Measurements from ENCODE around the gene LRRC26.

DNA sequence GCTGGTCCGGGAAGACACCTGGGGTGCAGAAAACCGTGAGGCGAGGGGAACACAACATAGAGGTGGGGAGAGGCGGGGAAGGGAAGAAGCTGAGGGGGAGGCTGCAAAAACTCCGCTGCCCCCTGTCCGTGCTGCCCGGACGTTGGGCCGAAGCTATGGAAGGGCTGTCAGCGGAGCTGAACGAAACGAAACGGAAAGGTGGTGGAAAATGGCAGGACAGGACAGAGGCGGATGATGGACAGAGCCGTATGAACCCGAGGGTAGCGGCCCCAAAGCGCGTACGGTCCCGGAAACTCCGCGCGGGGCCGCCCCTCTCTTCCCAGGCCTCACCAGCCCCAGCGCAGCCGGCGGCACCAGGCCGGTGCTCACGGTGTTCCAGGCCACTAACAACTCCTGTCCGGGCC lies 18.2 kb upstream of the LRRC26 start:
- TF ChIP-seq, protein P1, sequence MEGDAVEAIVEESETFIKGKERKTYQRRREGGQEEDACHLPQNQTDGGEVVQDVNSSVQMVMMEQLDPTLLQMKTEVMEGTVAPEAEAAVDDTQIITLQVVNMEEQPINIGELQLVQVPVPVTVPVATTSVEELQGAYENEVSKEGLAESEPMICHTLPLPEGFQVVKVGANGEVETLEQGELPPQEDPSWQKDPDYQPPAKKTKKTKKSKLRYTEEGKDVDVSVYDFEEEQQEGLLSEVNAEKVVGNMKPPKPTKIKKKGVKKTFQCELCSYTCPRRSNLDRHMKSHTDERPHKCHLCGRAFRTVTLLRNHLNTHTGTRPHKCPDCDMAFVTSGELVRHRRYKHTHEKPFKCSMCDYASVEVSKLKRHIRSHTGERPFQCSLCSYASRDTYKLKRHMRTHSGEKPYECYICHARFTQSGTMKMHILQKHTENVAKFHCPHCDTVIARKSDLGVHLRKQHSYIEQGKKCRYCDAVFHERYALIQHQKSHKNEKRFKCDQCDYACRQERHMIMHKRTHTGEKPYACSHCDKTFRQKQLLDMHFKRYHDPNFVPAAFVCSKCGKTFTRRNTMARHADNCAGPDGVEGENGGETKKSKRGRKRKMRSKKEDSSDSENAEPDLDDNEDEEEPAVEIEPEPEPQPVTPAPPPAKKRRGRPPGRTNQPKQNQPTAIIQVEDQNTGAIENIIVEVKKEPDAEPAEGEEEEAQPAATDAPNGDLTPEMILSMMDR (IDR thresholded peaks at IDR 0.05), result no peak
- TF ChIP-seq CHD2 (IDR thresholded peaks at IDR 0.05; ENCODE audit: low read length, partially characterized antibody), result no peak
- TF ChIP-seq NPAS2 (CRISPR knock-in tag; IDR thresholded peaks at IDR 0.05; ENCODE audit: borderline replicate concordance), result no peak
- TF ChIP-seq POLR2A (IDR thresholded peaks at IDR 0.05; ENCODE audit: low read length), result no peak
- no peak for TF ChIP-seq EHMT2 (IDR thresholded peaks at IDR 0.05; ENCODE audit: low read depth)
- TF ChIP-seq, protein P2, sequence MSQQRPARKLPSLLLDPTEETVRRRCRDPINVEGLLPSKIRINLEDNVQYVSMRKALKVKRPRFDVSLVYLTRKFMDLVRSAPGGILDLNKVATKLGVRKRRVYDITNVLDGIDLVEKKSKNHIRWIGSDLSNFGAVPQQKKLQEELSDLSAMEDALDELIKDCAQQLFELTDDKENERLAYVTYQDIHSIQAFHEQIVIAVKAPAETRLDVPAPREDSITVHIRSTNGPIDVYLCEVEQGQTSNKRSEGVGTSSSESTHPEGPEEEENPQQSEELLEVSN (IDR thresholded peaks at IDR 0.05; ENCODE audit: borderline replicate concordance, low read depth), result no peak
- TF ChIP-seq, protein P3, sequence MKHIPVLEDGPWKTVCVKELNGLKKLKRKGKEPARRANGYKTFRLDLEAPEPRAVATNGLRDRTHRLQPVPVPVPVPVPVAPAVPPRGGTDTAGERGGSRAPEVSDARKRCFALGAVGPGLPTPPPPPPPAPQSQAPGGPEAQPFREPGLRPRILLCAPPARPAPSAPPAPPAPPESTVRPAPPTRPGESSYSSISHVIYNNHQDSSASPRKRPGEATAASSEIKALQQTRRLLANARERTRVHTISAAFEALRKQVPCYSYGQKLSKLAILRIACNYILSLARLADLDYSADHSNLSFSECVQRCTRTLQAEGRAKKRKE (CRISPR knock-in tag; IDR thresholded peaks at IDR 0.05; ENCODE audit: low read depth), result no peak
- no peak for TF ChIP-seq ESRRA (IDR thresholded peaks at IDR 0.05; ENCODE audit: borderline replicate concordance, low read length)
- no peak for TF ChIP-seq TP53 (CRISPR knock-in tag; IDR thresholded peaks at IDR 0.05)
- TF ChIP-seq, protein P4, sequence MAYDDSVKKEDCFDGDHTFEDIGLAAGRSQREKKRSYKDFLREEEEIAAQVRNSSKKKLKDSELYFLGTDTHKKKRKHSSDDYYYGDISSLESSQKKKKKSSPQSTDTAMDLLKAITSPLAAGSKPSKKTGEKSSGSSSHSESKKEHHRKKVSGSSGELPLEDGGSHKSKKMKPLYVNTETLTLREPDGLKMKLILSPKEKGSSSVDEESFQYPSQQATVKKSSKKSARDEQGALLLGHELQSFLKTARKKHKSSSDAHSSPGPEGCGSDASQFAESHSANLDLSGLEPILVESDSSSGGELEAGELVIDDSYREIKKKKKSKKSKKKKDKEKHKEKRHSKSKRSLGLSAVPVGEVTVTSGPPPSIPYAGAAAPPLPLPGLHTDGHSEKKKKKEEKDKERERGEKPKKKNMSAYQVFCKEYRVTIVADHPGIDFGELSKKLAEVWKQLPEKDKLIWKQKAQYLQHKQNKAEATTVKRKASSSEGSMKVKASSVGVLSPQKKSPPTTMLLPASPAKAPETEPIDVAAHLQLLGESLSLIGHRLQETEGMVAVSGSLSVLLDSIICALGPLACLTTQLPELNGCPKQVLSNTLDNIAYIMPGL (CRISPR knock-in tag; IDR thresholded peaks at IDR 0.05; ENCODE audit: borderline replicate concordance), result no peak
- no peak for TF ChIP-seq RCOR1 (IDR thresholded peaks at IDR 0.05; ENCODE audit: low read depth, low read length)
- TF ChIP-seq EP300 (IDR thresholded peaks at IDR 0.05), result no peak

Data from A549 (cell line).